ENCODE results near the gene KIR2DL1. TPM values are rescaled to one million over a fixed set of nuclear protein-coding genes. Genes with fewer than 3 reads are reported as not detected.
"Not testable (repeated sequence)": the region's sequence is repeated elsewhere in the genome, so short reads cannot be mapped to it uniquely, and the experiment has no call there.

Gene KIR2DL1
- total and polyA plus RNA-seq, 2 of the 4 experiments (the other 2 are of a cell fraction), result not detected

GRCh38 chr19:54771018-54771960 is 1.7 kb downstream of the KIR2DL1 start:
- H3K4me2 ChIP-seq (ENCODE audit: low read depth, low read length); H2BK15ac ChIP-seq (ENCODE audit: low read depth, low read length); H2AFZ ChIP-seq (replicated peaks; ENCODE audit: low read length, poor library complexity); H3K9me3 ChIP-seq (ENCODE audit: control insufficient read depth, insufficient read depth, low read length); ATAC-seq (ENCODE audit: low read depth); H3K23ac ChIP-seq (ENCODE audit: low read depth, low read length); H3K79me1 ChIP-seq (ENCODE audit: low read depth in 1 of 2, low read length in 2 of 2); POLR2A ChIA-PET (ENCODE audit: unreplicated experiment); H3K36me3 ChIP-seq (ENCODE audit: control insufficient read depth, insufficient read depth, low read length); H3K27ac ChIP-seq (ENCODE audit: insufficient read depth, low read length); H2BK20ac ChIP-seq (ENCODE audit: low read depth, low read length); H4K91ac ChIP-seq (ENCODE audit: insufficient read depth, low read depth, low read length); H2BK5ac ChIP-seq (ENCODE audit: low read depth, low read length, poor library complexity, severe bottlenecking); in situ Hi-C loops (cut with MboI; ENCODE audit: low sequenced_read_pairs); H3K4me3 ChIP-seq (ENCODE audit: insufficient read depth, low read depth, low read length); H4K5ac ChIP-seq (ENCODE audit: low read depth, low read length); dilution Hi-C loops (cut with HindIII; ENCODE audit: low sequenced_read_pairs, unreplicated experiment); H3K27me3 ChIP-seq (ENCODE audit: control insufficient read depth, insufficient read depth, low read length); H3K4me1 ChIP-seq (ENCODE audit: control insufficient read depth, insufficient read depth, low read length); H2BK120ac ChIP-seq (ENCODE audit: low read depth, low read length); H3K9me1 ChIP-seq (ENCODE audit: insufficient read depth, low read length); H3K9ac ChIP-seq (ENCODE audit: low read depth, low read length); H4K20me1 ChIP-seq (ENCODE audit: insufficient read depth, low read length); H3K56ac ChIP-seq (ENCODE audit: extremely low read depth, insufficient read depth, low read length); CTCF ChIA-PET; H2AK9ac ChIP-seq (replicated peaks; ENCODE audit: low read depth, low read length, poor library complexity); H3K4ac ChIP-seq (ENCODE audit: low read depth, low read length); H3K14ac ChIP-seq (replicated peaks; ENCODE audit: low read depth, low read length); DNase-seq; H4K8ac ChIP-seq (ENCODE audit: low read depth in 2 of 2, low read length in 2 of 2); intact Hi-C loops (cut with micrococcal nuclease); H3K18ac ChIP-seq (ENCODE audit: low read depth, low read length); H2AK5ac ChIP-seq (ENCODE audit: low read depth, low read length); BruUV-seq (replicated peaks): not testable (repeated sequence)
- no CpG with 5 or more reads among the region's 15 CpGs for WGBS, 2 experiments (ENCODE audit: extremely low coverage in 2 of 2, insufficient read length in 1 of 2)

- H2AK5ac ChIP-seq (ENCODE audit: low read depth, low read length); H4K91ac ChIP-seq (ENCODE audit: insufficient read depth, low read depth, low read length); in situ Hi-C loops (cut with MboI; ENCODE audit: low sequenced_read_pairs); H3K27me3 ChIP-seq (ENCODE audit: control insufficient read depth, insufficient read depth, low read length); H2BK20ac ChIP-seq (ENCODE audit: low read depth, low read length); dilution Hi-C loops (cut with HindIII; ENCODE audit: low sequenced_read_pairs, unreplicated experiment); H4K5ac ChIP-seq (ENCODE audit: low read depth, low read length); H3K4me3 ChIP-seq (ENCODE audit: insufficient read depth, low read depth, low read length); BruUV-seq (replicated peaks); DNase-seq; H2AFZ ChIP-seq (replicated peaks; ENCODE audit: low read length, poor library complexity); H3K36me3 ChIP-seq (ENCODE audit: control insufficient read depth, insufficient read depth, low read length); H2AK9ac ChIP-seq (replicated peaks; ENCODE audit: low read depth, low read length, poor library complexity); POLR2A ChIA-PET (ENCODE audit: unreplicated experiment); H3K4me1 ChIP-seq (ENCODE audit: control insufficient read depth, insufficient read depth, low read length); H3K56ac ChIP-seq (ENCODE audit: extremely low read depth, insufficient read depth, low read length); H3K23ac ChIP-seq (ENCODE audit: low read depth, low read length); H3K14ac ChIP-seq (replicated peaks; ENCODE audit: low read depth, low read length); H3K9me3 ChIP-seq (ENCODE audit: control insufficient read depth, insufficient read depth, low read length); H3K27ac ChIP-seq (ENCODE audit: insufficient read depth, low read length); CTCF ChIA-PET; H3K79me1 ChIP-seq (ENCODE audit: low read depth in 1 of 2, low read length in 2 of 2); H3K4ac ChIP-seq (ENCODE audit: low read depth, low read length); intact Hi-C loops (cut with micrococcal nuclease); H3K4me2 ChIP-seq (ENCODE audit: low read depth, low read length); H2BK15ac ChIP-seq (ENCODE audit: low read depth, low read length); H3K9ac ChIP-seq (ENCODE audit: low read depth, low read length); ATAC-seq (ENCODE audit: low read depth); H4K8ac ChIP-seq (ENCODE audit: low read depth in 2 of 2, low read length in 2 of 2); H2BK120ac ChIP-seq (ENCODE audit: low read depth, low read length); H4K20me1 ChIP-seq (ENCODE audit: insufficient read depth, low read length); H3K18ac ChIP-seq (ENCODE audit: low read depth, low read length); H3K9me1 ChIP-seq (ENCODE audit: insufficient read depth, low read length); H2BK5ac ChIP-seq (ENCODE audit: low read depth, low read length, poor library complexity, severe bottlenecking): not testable (repeated sequence)
- no CpG with 5 or more reads among the region's 2 CpGs for WGBS, 2 experiments (ENCODE audit: extremely low coverage in 2 of 2, insufficient read length in 1 of 2)
These were observed 3.1 kb downstream of the KIR2DL1 start for GRCh38 chr19:54772666-54773065.

Data from IMR-90 (cell line).